Activated CD4-positive, alpha-beta T cell treated with anti-CD3 and anti-CD28 coated beads, Interleukin-2, amount 50 U/mL, for 16 hours (primary cell): ENCODE measurements around the gene PPP1R27.

Experiments
- DNase-seq: peaks from one replicate; pipeline ENCODE4 v3.0.0-alpha.2; 2020

PPP1R27 gene, protein sequence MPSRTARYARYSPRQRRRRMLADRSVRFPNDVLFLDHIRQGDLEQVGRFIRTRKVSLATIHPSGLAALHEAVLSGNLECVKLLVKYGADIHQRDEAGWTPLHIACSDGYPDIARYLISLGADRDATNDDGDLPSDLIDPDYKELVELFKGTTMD

DNA sequence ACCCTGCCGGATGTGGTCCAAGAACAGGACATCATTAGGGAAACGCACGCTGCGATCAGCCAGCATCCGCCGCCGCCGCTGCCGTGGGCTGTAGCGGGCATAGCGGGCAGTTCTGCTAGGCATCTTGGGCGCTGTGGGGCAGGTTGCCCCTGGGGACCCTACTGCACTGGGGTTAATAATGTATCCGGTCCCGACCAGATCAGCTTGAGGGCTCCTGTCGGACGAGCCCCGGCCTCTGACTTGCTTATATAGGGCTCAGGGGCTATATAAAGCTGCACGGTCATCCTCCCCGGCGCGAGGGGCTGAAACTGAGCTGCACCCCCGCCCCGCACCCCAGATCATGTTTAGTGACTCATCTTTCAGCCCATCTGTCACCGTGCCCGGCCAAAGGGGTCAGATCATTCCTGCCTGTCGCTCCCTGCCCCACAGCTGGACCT is at the start of gene PPP1R27:
Gene PPP1R27 (minus strand): TSS at position 220 of the 437 bp plus-strand sequence. CDS start 97 bp downstream, at position 123.
- no peak for DNase-seq

DNA sequence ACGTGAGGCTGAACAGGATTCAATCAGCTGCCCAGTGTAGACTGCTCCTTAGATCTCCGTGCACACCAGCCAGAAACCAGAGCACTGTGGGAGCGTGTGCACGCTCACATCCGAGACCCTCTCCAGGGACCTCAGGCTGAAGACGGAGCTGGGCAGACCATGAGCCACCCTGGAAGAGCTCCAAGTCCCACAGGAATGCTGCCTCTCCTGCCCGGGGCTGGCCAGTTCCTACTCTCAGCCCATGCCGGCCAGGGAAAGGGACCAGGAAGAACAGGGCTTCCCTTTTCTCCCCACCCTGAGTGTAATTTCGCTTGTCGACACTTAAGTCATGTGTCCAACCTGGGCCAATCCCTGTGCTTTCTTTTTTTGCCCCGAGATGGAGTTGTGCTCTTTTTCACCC is 49.7 kb upstream of the PPP1R27 start:
- no peak for DNase-seq

- DNase-seq: no peak
These were observed 44.3 kb upstream of the PPP1R27 start for GRCh38 chr17:81879121-81879520.

DNA sequence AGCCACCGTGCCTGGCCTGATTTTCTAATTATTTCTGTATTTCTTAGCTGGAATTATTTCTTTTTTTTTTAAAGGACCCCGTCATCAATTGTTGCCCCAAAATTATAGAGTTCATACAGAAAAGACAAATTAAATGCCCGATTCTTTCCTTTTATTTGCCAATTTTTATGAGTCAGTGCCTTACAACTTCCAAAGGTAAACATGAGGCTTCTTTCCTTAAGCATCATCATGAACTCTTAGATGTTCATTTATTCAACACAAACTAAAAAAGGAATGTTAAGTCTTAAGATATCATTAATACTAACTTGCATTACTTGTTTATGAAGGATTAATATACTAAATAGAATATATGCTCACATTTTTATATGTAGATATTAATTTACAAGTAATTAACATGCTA is 43.4 kb upstream of the PPP1R27 start:
- DNase-seq: no peak

DNA sequence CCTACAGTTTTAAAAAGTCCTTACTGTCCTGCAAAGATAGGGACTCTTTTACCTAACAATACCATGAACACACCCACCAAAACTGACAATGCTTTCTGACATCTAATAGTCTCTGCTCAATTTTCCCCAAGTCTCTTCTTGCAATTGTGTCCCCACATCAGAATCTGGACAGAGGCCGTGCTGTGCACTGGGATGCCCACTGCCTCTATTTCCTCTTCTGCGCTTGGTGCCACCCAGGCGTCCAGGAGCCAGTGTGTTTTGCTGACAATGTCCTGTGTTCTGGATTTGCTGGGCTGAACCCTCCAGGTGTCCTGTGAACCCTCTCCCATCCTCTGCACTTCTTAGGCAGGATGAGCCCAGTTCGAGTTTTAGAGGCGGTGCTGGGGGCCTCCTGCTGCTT is 42.7 kb upstream of the PPP1R27 start:
- DNase-seq: no peak

DNA sequence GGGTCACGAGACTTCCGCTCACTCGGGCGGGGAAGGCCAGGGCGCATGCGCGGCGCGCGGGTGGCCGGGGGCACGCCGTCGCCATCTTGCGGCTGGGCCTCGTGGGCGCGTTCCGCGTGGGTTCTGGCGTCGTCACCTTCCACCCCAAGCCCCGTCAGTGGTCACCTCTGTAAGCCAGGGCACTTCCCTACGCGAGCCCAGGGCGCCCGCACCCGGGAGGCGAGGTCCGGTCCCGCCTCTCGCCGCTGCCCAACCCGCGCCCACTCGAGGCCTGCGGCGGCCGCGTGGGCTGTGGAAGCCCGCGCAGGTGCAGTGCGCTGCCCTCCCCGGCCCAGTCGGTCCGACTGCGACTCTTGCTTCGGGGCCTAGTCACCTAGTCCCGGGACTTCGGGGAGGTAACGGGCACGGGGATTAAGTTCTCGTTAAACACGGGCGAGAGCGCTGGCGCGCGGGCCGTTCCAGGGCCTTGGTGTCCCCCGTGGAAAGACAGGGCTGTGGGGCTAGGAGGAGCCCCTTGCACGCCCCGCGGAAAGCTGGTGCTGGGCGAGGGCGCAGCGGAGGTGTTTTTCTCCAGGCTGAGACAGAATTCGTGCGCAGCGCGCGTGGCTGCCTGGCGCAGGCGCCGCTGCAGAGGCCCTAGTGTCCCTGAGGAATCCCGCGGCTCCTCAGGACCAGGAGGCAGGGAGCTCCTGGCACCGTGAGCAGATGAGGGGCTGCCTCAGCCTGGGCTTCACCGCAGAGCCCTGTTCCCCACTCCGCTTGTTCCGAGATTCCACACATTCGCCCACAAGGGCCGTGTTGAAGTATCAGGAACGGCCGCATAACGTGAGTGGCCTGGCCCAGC is 36.8 kb upstream of the PPP1R27 start:
- peak; percentile 96 for DNase-seq

DNA sequence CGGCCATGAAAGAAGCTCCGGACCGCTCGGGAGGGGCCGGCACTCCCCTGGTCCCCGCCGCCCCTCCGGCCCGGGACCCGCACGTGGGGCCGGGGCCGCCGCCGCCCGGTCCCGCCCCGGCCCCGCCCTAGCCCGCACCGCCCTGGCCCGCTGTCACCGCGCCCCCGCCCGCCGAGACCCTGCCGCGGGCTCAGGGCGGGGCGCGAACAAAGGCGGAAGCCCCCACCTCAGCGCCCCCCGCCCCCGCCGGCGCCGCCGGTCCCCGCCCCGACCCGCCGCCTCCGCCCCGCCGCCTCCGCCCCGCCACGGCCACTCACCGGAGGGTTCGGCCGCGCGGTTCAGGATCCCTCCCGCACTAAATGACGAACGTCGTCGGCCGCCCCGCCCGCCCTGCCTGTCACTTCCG is 36.1 kb upstream of the PPP1R27 start, which contains the start of gene ARHGDIA:
Gene ARHGDIA (minus strand): TSS at position 357 of the 406 bp plus-strand sequence. CDS start 1,407 bp downstream, outside the sequence.
- no peak for DNase-seq

DNA sequence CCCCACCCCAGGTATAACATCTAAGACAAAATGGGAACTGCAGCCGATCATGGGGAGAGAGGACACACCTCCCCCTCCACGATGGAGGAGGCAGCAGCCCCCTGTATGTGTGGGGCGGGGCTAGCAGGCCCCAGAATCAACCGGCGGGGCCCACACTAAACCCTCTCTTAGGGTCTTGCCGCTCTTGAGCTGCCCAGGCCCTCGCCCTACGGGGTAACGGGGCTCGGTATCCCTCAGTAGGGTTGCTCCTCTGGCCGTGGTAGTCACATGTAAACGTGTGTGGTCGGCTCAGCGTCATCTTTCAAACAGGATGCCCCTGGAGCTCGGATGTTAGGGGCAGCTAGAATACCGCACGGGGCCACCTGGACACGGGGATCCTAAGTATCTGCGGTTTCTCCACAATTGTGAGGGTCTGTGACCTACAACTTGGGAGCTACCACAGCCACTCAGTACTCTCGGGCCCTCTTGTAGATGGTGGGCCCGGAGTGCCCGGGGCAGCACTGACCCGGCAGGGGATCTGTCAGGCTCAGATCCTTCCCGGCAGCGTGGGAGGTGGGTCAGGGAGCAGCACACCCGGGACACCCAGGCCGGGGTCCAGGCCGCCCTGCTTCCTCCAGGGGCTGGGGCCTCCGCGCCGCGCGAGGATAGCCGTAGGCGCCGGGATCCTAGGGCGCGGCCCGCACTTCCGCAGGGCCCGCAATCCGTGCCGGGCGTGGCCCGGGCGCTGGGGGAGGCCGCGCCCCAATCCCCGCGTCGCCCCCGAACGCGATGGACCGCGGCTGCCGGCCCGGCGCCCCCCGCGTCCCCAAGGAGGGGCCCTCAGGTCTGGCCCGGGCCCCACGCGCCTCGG is 35.5 kb upstream of the PPP1R27 start:
- DNase-seq: peak; percentile 47

GRCh38 chr17:81869221-81870130 is 34.6 kb upstream of the PPP1R27 start:
- DNase-seq: peak; percentile 42

DNA sequence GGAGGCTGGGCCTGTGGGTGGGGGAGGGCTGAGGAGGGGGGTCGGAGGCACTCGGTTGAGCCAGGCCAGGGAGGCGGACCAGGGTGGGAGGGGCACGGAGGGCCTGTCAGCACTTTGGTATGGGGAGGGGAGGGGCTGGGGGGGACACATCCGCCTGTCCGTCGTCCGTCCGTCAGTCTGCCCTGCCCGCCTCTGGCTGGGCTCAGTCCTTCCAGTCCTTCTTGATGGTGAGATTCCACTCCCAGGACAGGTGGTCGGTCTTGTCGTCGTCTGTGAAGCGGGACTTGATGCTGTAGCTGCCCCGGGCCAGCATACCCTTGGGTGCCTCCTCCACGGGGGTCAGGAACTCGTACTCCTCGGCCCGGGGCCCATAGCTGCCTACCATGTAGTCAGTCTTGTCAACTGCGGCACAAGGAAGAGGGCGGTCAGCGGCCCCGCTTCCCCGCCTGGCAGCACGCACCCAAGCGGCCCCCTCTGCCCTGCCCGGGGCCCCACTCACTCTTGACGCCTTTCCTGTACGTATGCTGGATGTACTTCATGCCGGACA is 33.9 kb upstream of the PPP1R27 start:
- no peak for DNase-seq

- no peak for DNase-seq
These were observed 33.3 kb upstream of the PPP1R27 start for GRCh38 chr17:81867991-81868673.

DNA sequence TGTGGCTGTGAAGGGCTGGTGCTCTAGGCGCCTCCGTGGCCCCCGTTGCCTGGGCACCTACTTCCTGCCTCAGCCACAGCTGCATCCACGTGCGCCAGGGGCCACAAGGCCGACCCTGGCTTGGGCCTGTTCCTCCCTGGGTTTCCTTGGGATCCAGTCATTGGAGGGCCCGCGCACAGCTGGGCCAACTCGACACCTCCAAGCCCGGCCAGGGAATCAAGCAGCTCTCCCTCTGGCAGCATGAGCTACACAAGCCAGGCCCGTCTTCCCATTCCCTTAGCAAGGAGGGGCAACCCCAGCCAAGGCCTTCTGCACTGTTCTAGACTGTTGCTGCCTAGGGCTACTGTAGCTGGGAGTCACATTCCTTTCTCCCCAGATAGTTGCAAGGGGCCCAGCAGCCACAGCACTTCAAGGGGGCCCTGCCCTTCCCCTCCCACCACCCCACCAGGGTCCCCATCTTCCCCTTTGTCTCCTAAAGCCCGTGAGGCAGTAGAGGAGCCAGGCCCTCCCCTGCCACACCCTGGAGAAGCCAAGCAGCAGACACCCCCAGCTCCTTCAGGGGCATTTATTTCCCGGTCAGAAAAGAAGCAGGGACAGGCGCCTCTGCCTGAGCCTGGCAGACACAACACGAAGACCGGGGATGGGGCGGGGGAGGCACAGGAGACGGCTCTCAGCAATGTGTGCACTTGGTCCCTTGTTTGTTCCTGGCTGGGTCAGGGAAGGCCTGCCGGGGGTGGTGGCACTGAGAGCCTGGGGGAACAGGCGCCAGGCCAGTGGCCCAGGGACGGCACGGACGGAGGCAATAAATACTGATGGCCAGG is 32.5 kb upstream of the PPP1R27 start:
- DNase-seq: peak; percentile 44

DNA sequence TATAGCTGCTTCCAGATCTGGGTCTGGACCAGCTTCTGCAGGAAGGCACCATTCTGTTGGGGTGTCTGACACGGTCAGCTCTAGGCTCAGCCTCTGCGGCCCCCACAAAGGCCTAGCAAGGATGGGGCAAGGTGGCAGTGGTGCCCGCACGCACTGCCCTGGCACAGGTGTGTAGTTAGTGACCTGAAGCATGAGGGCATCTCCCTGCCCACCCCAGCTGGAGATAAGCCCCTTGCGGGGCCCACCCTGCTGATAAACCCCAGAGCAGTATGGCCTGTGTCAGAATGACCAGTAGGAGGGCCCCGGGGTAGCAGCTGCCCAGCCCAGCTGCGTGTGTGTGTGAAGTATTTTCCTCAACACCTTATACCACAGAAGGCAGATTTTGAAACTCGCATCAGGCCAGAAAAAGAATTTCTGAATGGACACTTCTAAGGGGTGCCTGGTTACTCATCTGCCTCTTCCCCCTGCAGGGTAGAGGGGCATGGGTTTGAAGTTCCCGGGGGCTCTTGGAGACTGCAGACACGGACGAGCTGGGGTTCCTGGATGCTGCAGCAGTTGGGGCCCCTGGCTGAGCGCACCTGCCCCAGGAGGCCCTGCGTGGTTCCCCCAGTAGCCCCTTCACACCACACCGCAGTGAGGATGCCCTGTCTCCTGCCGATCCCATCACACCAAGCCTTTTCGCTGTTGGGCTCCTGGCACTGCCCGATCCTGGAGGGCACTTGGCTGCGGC is 31.8 kb upstream of the PPP1R27 start:
- DNase-seq: peak; percentile 30

- no peak for DNase-seq
These were observed 31.0 kb upstream of the PPP1R27 start for GRCh38 chr17:81865733-81866439.

DNA sequence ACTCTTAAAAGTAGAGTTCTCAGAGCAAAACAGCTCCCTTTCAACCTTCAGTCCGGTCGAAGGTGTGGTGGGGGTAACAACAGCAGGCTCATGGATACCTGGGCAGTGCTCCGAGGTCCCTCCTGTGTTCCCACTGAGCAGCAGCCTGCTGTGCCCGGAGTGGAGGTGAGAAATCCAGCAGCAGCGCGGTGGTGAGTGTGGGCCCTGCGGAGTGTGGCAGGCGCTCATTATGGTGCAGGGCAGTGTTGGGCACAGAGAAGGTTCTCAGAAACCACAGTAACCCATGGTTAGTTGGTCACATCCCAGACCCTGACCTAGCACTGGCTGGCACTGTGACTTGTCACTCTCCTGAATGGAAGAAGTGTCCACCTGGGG is 30.5 kb upstream of the PPP1R27 start:
- no peak for DNase-seq

- DNase-seq: no peak
These were observed 29.3 kb upstream of the PPP1R27 start for GRCh38 chr17:81863833-81864768.

- DNase-seq: no peak
These were observed 28.3 kb upstream of the PPP1R27 start for GRCh38 chr17:81863123-81863675.
